A549 (cell line): ENCODE measurements around the gene FSHR. TPM values are rescaled to one million over a fixed set of nuclear protein-coding genes. Genes with fewer than 3 reads are reported as not detected.

ENCODE experiments used
- ATAC-seq, 2 experiments: fragments of 200-7000 bp in 1 of 2; fragments of >200 bp in 1 of 2; cut with Nextera tagmentation in 1 of 2; cut with Tn5 transposase in 1 of 2; 3 replicates each; pipeline versions ENCODE4 v1.8.0 to v1.9.1; 2018 to 2020; ENCODE audit warnings: mild to moderate bottlenecking in 1 of 2, moderate library complexity in 1 of 2
- CTCF ChIA-PET: fragments of 300-600 bp; sonication (Branson Sonifier 250); formaldehyde crosslinking; extraction: SDS; loops from one replicate; lab custom pipeline; 2021; ENCODE audit warnings: antibody characterized with exemption, inconsistent platforms; lab: Yijun Ruan, JAX
- POLR2A ChIA-PET: fragments of 350-600 bp; formaldehyde crosslinking; extraction: SDS; loops from one replicate; lab custom pipeline; 2021; ENCODE audit warnings: antibody characterized with exemption, inconsistent platforms; lab: Yijun Ruan, JAX
- DNase-seq, 2 experiments: peaks; one replicate each; pipeline versions ENCODE4 v3.0.0 to v3.0.0-alpha.2; 2011 to 2016; ENCODE audit warnings: low read depth in 1 of 2, low spot score in 1 of 2
- FAIRE-seq: peaks from 2 replicates; lab custom pipeline; 2011; peaks lifted over from hg19 to GRCh38; lab: Jason Lieb, UNC
- H3K27ac ChIP-seq, 2 experiments: fragments of >200 bp; sonication (Bioruptor Twin); formaldehyde crosslinking; 3 replicates each; pipeline ENCODE4 v1.5.1; 2016 to 2017
- H3K4me1 ChIP-seq: fragments of >200 bp; sonication (Bioruptor Twin); formaldehyde crosslinking; 3 replicates; pipeline ENCODE4 v1.6.1; 2016
- H3K4me2 ChIP-seq: fragments of >200 bp; sonication (Bioruptor Twin); formaldehyde crosslinking; 3 replicates; pipeline ENCODE4 v1.6.1; 2016
- H3K4me3 ChIP-seq: fragments of >200 bp; sonication (Bioruptor Twin); formaldehyde crosslinking; 3 replicates; pipeline ENCODE4 v1.5.1; 2016
- H3K9me3 ChIP-seq: fragments of >200 bp; sonication (Bioruptor Twin); formaldehyde crosslinking; 3 replicates; pipeline ENCODE4 v1.6.1; 2016
- CBX2 ChIP-seq: fragments of 200-600 bp; sonication (generic); IDR thresholded peaks from 2 replicates; pipeline ENCODE4 v1.6.1; 2016; ENCODE audit warnings: low read depth, mild to moderate bottlenecking, borderline replicate concordance
- CBX8 ChIP-seq: fragments of 200-600 bp; sonication (generic); IDR thresholded peaks from 2 replicates; pipeline ENCODE4 v1.6.1; 2016
- CEBPB ChIP-seq, 2 experiments: fragments of >200 bp in 1 of 2; sonication (Bioruptor Twin) in 1 of 2; formaldehyde crosslinking in 1 of 2; IDR thresholded peaks; 2 replicates each; pipeline ENCODE4 v1.6.1; 2012 to 2016
- CHD2 ChIP-seq: fragments of 150-350 bp; IDR thresholded peaks from 2 replicates; pipeline ENCODE4 v1.6.1; 2014; ENCODE audit warnings: low read length; ENCODE audit not compliant: partially characterized antibody
- EHMT2 ChIP-seq: fragments of 200-600 bp; sonication (generic); IDR thresholded peaks from 2 replicates; pipeline ENCODE4 v1.6.1; 2016; ENCODE audit warnings: antibody characterized with exemption, low read depth, mild to moderate bottlenecking, moderate library complexity
- ESRRA ChIP-seq: fragments of 150-350 bp; IDR thresholded peaks from 2 replicates; pipeline ENCODE4 v1.6.1; 2014; ENCODE audit warnings: mild to moderate bottlenecking, low read length, borderline replicate concordance
- FOSB ChIP-seq: fragments of 250-450 bp; sonication (Bioruptor Pico); IDR thresholded peaks from 2 replicates; pipeline ENCODE4 v1.5.0; 2020; ENCODE audit warnings: mild to moderate bottlenecking, moderate library complexity
- GATA3 ChIP-seq: IDR thresholded peaks from 2 replicates; pipeline ENCODE4 v1.6.1; 2012; ENCODE audit warnings: borderline replicate concordance
- HDAC2 ChIP-seq: fragments of 200-600 bp; sonication (generic); IDR thresholded peaks from 2 replicates; pipeline ENCODE4 v1.6.1; 2016
- HEYL ChIP-seq: fragments of 250-450 bp; sonication (Bioruptor Pico); IDR thresholded peaks from 2 replicates; pipeline ENCODE4 v1.8.0; 2021; ENCODE audit warnings: mild to moderate bottlenecking, moderate library complexity
- HOXA7 ChIP-seq: fragments of 250-450 bp; sonication (Bioruptor Pico); IDR thresholded peaks from 2 replicates; pipeline ENCODE4 v1.5.0; 2020; ENCODE audit warnings: mild to moderate bottlenecking, moderate library complexity
- JUNB ChIP-seq: fragments of >200 bp; sonication (Bioruptor Twin); formaldehyde crosslinking; IDR thresholded peaks from 2 replicates; pipeline ENCODE4 v1.6.1; 2016
- KDM1A ChIP-seq: fragments of 200-600 bp; sonication (generic); IDR thresholded peaks from 2 replicates; pipeline ENCODE4 v1.6.1; 2016; ENCODE audit warnings: low read depth, mild to moderate bottlenecking
- KDM5A ChIP-seq: fragments of 200-600 bp; sonication (generic); IDR thresholded peaks from 2 replicates; pipeline ENCODE4 v1.6.1; 2016; ENCODE audit warnings: antibody characterized with exemption, mild to moderate bottlenecking
- MAZ ChIP-seq: fragments of 150-350 bp; IDR thresholded peaks from 2 replicates; pipeline ENCODE4 v1.6.1; 2014; ENCODE audit warnings: antibody characterized with exemption, low read depth, low read length, borderline replicate concordance
- NFE2L2 ChIP-seq: fragments of 150-350 bp; conservative IDR thresholded peaks from 2 replicates; pipeline ENCODE4 v1.6.1; 2014; ENCODE audit warnings: low read length
- NR3C1 ChIP-seq: fragments of >200 bp; sonication (Bioruptor Twin); formaldehyde crosslinking; IDR thresholded peaks from 3 replicates; pipeline ENCODE4 v1.6.1; 2017
- POLR2AphosphoS2 ChIP-seq: conservative IDR thresholded peaks from 2 replicates; pipeline ENCODE4 v1.6.1; 2012; ENCODE audit warnings: low read length, improper control_type of control experiment, inconsistent platforms
- RAD21 ChIP-seq, 2 experiments: fragments of >200 bp in 1 of 2; sonication (Bioruptor Twin) in 1 of 2; formaldehyde crosslinking in 1 of 2; IDR thresholded peaks in 1 of 2; conservative IDR thresholded peaks in 1 of 2; 2 replicates in 1 of 2; 3 replicates in 1 of 2; pipeline ENCODE4 v1.6.1; 2012 to 2018; ENCODE audit warnings: inconsistent platforms in 1 of 2
- RARB ChIP-seq: fragments of 250-450 bp; sonication (Bioruptor Pico); IDR thresholded peaks from 2 replicates; pipeline ENCODE4 v1.8.0; 2021; ENCODE audit warnings: mild to moderate bottlenecking, moderate library complexity
- RFX5 ChIP-seq: fragments of 450-650 bp; IDR thresholded peaks from 2 replicates; pipeline ENCODE4 v1.7.1; 2014; ENCODE audit warnings: antibody characterized with exemption, mild to moderate bottlenecking, moderate library complexity
- SREBF2 ChIP-seq: fragments of 450-650 bp; IDR thresholded peaks from 2 replicates; pipeline ENCODE4 v1.6.1; 2014; ENCODE audit warnings: mild to moderate bottlenecking, moderate library complexity
- TFCP2L1 ChIP-seq: fragments of 250-450 bp; sonication (Bioruptor Pico); IDR thresholded peaks from 2 replicates; pipeline ENCODE4 v1.5.0; 2021; ENCODE audit warnings: mild to moderate bottlenecking
- ZFP36 ChIP-seq: fragments of 450-650 bp; IDR thresholded peaks from 2 replicates; pipeline ENCODE4 v1.6.1; 2014; ENCODE audit warnings: borderline replicate concordance; ENCODE audit not compliant: partially characterized antibody
- ZNF302 ChIP-seq: fragments of 250-450 bp; sonication (Bioruptor Pico); IDR thresholded peaks from 2 replicates; pipeline ENCODE4 v1.9.0; 2021; ENCODE audit warnings: inconsistent platforms, mild to moderate bottlenecking, moderate library complexity
- WGBS: methylation state at CpG from one replicate; pipeline ENCODE4 v1.1.6; 2017; ENCODE audit errors: missing lambda C conversion rate; 5-methylcytosine and 5-hydroxymethylcytosine counted together
- polyA plus RNA-seq, 4 experiments: library from polyadenylated mRNA; depleted of rRNA in 3 of 4; stranded (reverse); fragments of >200 nt; fragmentation: RNase III in 1 of 4; extraction: RNeasy Plus Mini Kit Qiagen cat#74134 plus additional on column Dnase treatment in 1 of 4; gene quantifications; 2 replicates in 3 of 4; 3 replicates in 1 of 4; pipeline ENCODE4 v1.2.3, GENCODE V29; 2011 to 2017
- TF ChIP-seq, protein P1 (sequence below): IDR thresholded peaks from 2 replicates; pipeline ENCODE4 v1.6.1; 2012; ENCODE audit warnings: low read depth, borderline replicate concordance
- TF ChIP-seq, protein P2 (sequence below): fragments of >200 bp; sonication (Bioruptor Twin); formaldehyde crosslinking; IDR thresholded peaks from 3 replicates; pipeline ENCODE4 v1.5.1; 2016
- TF ChIP-seq, protein P3 (sequence below): fragments of 250-450 bp; sonication (Bioruptor Pico); IDR thresholded peaks from 2 replicates; pipeline ENCODE4 v1.5.0; 2020; ENCODE audit warnings: low read depth, mild to moderate bottlenecking, moderate library complexity
- TF ChIP-seq, protein P4 (sequence below): IDR thresholded peaks from 2 replicates; pipeline ENCODE4 v1.6.1; 2012

Gene FSHR
- polyA plus RNA-seq, 2 of the 4 experiments (the other 2 are of a cell fraction) = not detected

DNA sequence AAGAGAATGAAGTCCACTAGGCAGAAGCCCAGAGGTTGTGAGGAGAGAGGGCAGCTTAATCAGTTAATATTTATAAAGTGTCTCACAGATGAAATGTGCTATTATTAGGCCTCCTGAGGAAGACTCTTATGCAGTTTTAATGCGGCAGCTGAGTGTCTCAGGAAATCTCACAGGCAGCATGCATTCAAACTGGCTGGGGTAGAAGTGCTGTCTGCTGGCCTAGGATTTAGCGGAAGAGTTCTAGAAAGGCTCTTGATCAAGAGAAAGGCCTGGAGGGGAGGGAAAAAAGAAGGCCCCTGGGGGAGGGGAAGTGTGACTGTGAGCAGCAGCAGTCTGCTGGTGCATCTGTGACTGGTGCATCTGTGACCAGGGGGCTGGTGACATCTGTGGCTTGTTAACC is 133.0 kb downstream of the FSHR start:
- no peaks in the 10 kb centered on the region for H3K9me3 ChIP-seq

DNA sequence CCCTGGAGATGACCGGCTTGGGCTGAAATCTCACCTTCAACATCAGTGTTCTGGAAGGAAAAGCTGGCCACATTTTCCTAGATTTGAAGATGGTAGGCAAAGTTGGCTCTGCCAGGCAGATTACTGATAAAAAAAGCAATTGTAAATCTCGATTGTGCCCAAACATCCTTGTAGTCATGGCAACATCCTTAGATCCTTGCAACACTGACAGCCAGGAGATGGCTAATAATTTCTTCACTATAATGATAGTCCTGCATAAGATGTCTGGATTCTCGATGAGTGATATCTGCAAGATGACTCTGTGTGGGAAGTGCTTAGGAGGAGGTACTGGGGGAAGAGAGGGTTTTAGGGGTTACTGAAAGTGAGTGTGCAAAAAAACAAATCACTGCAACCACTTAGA is 149.1 kb downstream of the FSHR start:
- no peak overlapping the region for H3K4me3 ChIP-seq
- 1% methylated on average over 3 of the region's 3 CpGs for WGBS
- TF ChIP-seq, protein P1, sequence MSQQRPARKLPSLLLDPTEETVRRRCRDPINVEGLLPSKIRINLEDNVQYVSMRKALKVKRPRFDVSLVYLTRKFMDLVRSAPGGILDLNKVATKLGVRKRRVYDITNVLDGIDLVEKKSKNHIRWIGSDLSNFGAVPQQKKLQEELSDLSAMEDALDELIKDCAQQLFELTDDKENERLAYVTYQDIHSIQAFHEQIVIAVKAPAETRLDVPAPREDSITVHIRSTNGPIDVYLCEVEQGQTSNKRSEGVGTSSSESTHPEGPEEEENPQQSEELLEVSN = no peak
- TF ChIP-seq CBX2 = no peak
- no peak for TF ChIP-seq ZNF302 (CRISPR knock-in tag)
- no peak for TF ChIP-seq KDM5A
- TF ChIP-seq, protein P2, sequence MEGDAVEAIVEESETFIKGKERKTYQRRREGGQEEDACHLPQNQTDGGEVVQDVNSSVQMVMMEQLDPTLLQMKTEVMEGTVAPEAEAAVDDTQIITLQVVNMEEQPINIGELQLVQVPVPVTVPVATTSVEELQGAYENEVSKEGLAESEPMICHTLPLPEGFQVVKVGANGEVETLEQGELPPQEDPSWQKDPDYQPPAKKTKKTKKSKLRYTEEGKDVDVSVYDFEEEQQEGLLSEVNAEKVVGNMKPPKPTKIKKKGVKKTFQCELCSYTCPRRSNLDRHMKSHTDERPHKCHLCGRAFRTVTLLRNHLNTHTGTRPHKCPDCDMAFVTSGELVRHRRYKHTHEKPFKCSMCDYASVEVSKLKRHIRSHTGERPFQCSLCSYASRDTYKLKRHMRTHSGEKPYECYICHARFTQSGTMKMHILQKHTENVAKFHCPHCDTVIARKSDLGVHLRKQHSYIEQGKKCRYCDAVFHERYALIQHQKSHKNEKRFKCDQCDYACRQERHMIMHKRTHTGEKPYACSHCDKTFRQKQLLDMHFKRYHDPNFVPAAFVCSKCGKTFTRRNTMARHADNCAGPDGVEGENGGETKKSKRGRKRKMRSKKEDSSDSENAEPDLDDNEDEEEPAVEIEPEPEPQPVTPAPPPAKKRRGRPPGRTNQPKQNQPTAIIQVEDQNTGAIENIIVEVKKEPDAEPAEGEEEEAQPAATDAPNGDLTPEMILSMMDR = no peak
- no peak for TF ChIP-seq RARB (CRISPR knock-in tag)
- no peak for TF ChIP-seq GATA3
- no peak for TF ChIP-seq CHD2
- TF ChIP-seq HEYL (CRISPR knock-in tag) = no peak
- TF ChIP-seq, protein P3, sequence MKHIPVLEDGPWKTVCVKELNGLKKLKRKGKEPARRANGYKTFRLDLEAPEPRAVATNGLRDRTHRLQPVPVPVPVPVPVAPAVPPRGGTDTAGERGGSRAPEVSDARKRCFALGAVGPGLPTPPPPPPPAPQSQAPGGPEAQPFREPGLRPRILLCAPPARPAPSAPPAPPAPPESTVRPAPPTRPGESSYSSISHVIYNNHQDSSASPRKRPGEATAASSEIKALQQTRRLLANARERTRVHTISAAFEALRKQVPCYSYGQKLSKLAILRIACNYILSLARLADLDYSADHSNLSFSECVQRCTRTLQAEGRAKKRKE = no peak
- TF ChIP-seq HOXA7 = no peak
- no peak for TF ChIP-seq POLR2AphosphoS2
- no peak for TF ChIP-seq NFE2L2
- TF ChIP-seq JUNB = no peak
- no peak for TF ChIP-seq EHMT2
- no peak for TF ChIP-seq MAZ
- POLR2A ChIA-PET = no interaction called here
- H3K9me3 ChIP-seq = no peaks in the 10 kb centered on the region
- H3K4me1 ChIP-seq = no peaks in the 10 kb centered on the region
- no peak overlapping the region for H3K27ac ChIP-seq
- H3K4me2 ChIP-seq = no peak overlapping the region
- ATAC-seq = no peak
- no peak for FAIRE-seq
- CTCF ChIA-PET = no interaction called here
- DNase-seq = no peak

More for the DNA sequence above, 133.0 kb downstream of the FSHR start:
- no peak overlapping the region for H3K4me2 ChIP-seq
- POLR2A ChIA-PET = no interaction called here
- 39% methylated on average over 2 of the region's 2 CpGs for WGBS
- no peak overlapping the region for H3K27ac ChIP-seq
- H3K4me1 ChIP-seq = no peaks in the 10 kb centered on the region
- DNase-seq = no peak
- ATAC-seq = no peak
- CTCF ChIA-PET = no interaction called here
- FAIRE-seq = no peak
- H3K4me3 ChIP-seq = no peak overlapping the region
- TF ChIP-seq, protein P4, sequence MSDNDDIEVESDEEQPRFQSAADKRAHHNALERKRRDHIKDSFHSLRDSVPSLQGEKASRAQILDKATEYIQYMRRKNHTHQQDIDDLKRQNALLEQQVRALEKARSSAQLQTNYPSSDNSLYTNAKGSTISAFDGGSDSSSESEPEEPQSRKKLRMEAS = no peak
- TF ChIP-seq KDM5A (no peak), KDM1A (no peak), HDAC2 (no peak), ZFP36 (no peak), HEYL (CRISPR knock-in tag) (no peak), NR3C1 (no peak), FOSB (CRISPR knock-in tag) (no peak)
- TF ChIP-seq, all 56 proteins: peak for 0

DNA sequence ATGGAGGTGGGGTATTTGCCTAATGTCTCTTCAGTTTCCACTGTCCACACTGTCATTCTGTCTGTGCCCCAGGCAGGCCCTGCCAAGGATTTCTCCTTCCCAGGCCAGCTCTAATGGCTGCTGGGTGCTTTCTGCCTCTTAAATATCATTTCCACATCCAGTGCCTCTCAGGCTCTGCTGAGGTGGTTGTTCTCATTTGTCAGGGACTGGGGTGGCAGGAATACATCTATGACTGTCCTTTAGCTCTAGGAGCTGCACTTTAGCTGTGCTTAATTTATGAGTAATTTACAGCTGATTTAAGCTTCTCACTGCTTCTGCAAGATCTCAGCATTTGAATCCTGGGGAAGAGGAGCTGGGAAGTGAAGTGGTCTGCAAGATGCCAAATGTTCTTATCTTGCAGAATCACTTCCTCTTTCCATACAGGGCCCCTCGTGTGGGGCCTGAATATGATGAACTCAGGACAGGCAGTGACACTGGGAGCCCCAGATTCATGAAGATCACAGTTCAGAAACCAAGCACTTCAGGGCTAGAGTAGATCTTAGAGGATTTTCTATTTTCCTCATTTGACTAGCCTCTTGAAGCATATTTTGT is 150.2 kb downstream of the FSHR start:
- ChIA-PET CTCF (no interaction called here), POLR2A (no interaction called here)
- Histone ChIP-seq H3K4me1 (no peaks in the 10 kb centered on the region), H3K9me3 (no peaks in the 10 kb centered on the region), H3K4me2 (no peak overlapping the region), H3K4me3 (no peak overlapping the region), H3K27ac (no peak overlapping the region)
- DNase-seq (no peak), FAIRE-seq (no peak), ATAC-seq (no peak)
- 0% methylated on average over 1 of the region's 1 CpG for WGBS
- TF ChIP-seq ESRRA = no peak
- TF ChIP-seq RAD21 (conservative IDR thresholded peaks at IDR 0.05 in 1 of 2, IDR thresholded peaks at IDR 0.05 in 1 of 2) = no peak
- no peak for TF ChIP-seq RFX5
- TF ChIP-seq FOSB (CRISPR knock-in tag) = no peak
- TF ChIP-seq, protein P3 = no peak
- TF ChIP-seq CBX8 = no peak
- TF ChIP-seq JUNB = no peak
- TF ChIP-seq TFCP2L1 (CRISPR knock-in tag) = no peak
- TF ChIP-seq RARB (CRISPR knock-in tag) = no peak
- no peak for TF ChIP-seq SREBF2
- TF ChIP-seq, protein P2 = no peak
- TF ChIP-seq CEBPB (IDR thresholded peaks at IDR 0.05) = no peak
- no peak for TF ChIP-seq KDM1A
